HG03025 (cell line): ENCODE results near the gene SAP30L.

Experiments
- ATAC-seq: cut with Tn5 transposase; IDR thresholded peaks from one replicate; pipeline ENCODE4 v1.9.1; 2021; ENCODE audit warnings: mild to moderate bottlenecking, moderate library complexity; ENCODE audit not compliant: unreplicated experiment, low FRiP score

SAP30L gene

DNA sequence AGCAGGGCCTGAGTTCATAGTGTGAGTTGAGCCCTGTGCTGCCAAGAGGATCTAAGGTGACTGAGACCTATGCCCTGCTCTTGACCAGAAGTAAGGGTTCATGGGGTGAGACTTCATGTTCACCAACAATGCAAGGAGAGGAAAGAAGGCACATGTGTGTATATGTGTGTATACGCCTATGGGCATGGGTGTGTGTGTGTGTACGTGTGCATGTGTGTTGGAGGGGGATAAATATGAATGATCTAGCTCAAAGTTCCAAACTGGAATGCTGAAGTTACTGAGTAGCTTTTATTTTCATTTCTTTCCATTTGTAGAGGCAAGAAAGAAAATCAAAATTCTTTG, 57.9 kb downstream of the SAP30L start:
- no peak for ATAC-seq

DNA sequence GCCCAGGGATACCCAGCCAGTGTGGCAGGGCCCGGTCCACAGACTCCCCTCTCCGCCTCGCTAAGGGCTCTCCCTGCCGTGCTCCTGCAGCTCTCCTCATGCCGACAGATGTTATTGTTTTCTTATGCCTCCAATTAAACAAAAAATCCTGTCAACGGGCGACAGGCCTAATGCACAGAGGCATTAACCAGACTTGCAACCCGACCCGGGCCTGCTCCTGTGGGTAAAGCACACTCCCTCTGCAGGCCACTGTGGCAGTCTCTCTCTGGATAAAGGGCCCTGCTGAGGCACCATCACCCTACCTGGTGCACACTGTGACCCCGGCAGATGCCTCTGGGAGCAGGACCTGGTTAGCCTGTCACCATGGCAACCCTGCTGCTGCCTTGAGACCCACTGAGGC, 59.8 kb downstream of the SAP30L start:
- no peak for ATAC-seq

DNA sequence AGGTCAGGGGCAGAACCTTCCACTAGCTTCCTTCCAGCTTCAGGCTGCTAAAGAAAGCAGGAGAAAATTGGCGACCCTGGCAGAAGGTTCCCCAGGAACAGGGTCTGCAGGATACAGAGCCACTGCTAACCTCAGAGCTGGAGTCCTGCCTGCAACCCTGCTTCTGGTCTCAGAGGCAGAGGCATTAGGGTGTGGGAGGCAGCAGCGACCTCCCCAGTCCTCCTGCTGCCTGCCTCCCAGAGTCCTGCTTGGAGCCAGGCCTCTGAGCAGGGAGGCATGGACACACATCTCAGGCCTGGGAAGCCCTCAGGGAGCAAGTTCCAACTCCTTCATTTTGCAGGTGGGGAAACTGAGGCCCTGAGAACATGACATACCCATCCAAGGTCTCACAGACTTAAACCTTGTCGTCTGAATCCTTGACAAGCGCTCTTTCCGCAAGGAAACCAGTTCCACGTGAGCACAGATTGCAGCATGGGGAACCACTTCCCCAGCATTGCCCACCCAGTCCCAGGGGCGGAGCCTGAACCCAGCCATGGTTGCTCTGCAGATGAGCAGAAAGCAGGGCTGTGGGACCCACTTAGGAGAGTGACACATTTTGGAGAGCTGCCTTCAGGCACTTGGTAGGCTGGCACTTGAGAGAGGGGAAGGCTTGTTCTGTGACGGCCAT, 60.4 kb downstream of the SAP30L start:
- no peak for ATAC-seq

DNA sequence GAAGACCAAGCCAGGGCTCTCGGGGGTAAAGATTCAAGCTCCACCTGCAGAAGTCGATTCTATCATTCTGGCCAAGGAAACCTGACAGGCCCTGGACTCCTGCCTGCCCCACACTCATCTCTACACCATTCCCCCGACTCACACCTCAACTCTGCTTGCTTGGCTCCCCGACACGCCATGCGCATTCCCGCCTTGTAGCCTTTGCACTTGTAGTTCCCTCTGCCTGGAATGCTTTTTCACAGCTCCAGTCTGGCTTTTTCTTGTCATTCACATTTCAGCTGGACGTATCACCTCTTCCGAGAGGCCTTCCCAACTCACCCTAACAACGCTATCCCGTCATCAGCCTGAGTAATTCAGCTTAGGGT, 60.9 kb downstream of the SAP30L start:
- no peak for ATAC-seq

DNA sequence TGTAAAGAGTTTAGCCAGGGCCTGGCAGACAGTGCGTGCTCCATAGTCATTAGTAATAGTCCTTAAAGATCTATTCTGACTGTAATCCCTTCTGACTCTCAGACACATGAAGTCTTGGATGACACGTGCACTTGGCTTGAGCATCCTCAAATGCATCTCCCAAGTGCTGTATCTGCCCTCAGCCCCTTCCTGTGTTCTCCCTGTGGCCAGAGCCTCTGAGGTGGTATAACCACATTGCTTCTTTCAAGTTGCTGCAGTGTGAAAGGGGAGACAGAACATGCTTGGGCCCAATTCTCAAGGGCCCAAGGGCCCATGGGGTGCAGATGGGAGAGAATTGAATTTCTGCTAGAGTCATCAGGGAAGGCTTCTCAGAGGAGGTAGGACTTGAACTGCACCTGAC, 62.3 kb downstream of the SAP30L start:
- ATAC-seq: no peak

DNA sequence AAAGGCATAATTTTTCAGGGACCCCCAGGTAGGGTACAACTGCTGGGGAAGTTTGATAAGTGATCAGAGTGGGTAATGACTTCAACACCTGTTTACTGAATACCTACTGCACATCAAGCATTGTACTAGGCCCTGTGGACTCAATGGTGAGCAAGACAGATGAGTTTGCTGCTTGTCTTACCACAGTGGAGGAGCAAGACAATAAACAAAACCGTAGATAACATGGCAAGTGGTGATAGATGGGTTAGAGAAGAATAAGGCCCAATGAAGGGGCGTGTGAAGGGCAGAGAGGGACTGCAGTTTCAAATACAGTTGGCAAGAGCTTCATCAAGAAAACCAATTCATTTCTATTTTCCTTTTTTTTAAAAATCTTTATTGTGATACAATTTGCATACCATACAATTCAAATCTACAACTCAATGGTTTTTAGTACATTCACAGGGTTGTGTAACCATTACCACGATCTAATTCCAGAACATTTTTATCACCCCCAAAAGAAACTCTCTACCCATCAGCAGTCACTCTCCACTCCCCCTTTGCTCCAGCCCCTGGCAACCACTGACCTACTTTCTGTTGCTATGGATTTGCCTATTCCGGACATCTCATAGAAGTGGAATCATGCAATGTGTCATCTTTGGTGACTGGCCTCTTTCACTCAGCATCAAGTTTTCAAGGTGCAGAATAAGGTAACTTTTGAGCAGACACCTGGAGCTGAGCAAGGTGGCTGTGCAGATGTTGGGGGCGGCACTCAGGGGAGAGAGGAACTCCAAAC, 64.2 kb downstream of the SAP30L start:
- no peak for ATAC-seq
